Endothelial cell of umbilical vein (primary cell): Measurements from ENCODE around the gene PNCK. TPM values are rescaled to one million over a fixed set of nuclear protein-coding genes. Genes with fewer than 3 reads are reported as not detected.
"Not testable (repeated sequence)": the region's sequence is repeated elsewhere in the genome, so short reads cannot be mapped to it uniquely, and the experiment has no call there.

Source experiments
- BruUV-seq: library from RNA; stranded (reverse); fragments of 400-500 nt; replicated peaks from 2 replicates; lab custom pipeline; 2021; lab: Mats Ljungman, UMichigan
- CTCF ChIA-PET: fragments of 300-600, 350-600 bp; sonication (Branson Sonifier 250); formaldehyde crosslinking; loops from one replicate; lab custom pipeline; 2021; ENCODE audit warnings: antibody characterized with exemption, inconsistent platforms; lab: Charles Lee
- POLR2A ChIA-PET: fragments of 300-600, 350-600 bp; sonication (Branson Sonifier 250); formaldehyde crosslinking; loops from one replicate; lab custom pipeline; 2021; ENCODE audit warnings: antibody characterized with exemption, inconsistent platforms; lab: Charles Lee
- DNase-seq: peaks from one replicate; pipeline ENCODE4 v3.0.0-alpha.2; 2011; ENCODE audit warnings: low read depth, low spot score
- FAIRE-seq: peaks from 2 replicates; lab custom pipeline; 2011; peaks lifted over from hg19 to GRCh38; lab: Jason Lieb, UNC
- H2AFZ ChIP-seq: 2 replicates; pipeline ENCODE4 v1.6.0; 2012; ENCODE audit warnings: low read depth, low read length, control low read depth, inconsistent platforms
- H3K27ac ChIP-seq: 2 replicates; pipeline ENCODE4 v1.5.1; 2011; ENCODE audit warnings: low read depth, mild to moderate bottlenecking, control low read depth, low read length, moderate library complexity; ENCODE audit not compliant: insufficient read depth
- H3K27me3 ChIP-seq, 2 experiments: 2 replicates each; pipeline versions ENCODE4 v1.6.0 to v1.6.1; 2011; ENCODE audit warnings: low read length in 2 of 2, mixed read lengths in 1 of 2; ENCODE audit not compliant: control insufficient read depth in 2 of 2, insufficient read depth in 2 of 2
- H3K36me3 ChIP-seq, 2 experiments: 2 replicates in 1 of 2; 3 replicates in 1 of 2; pipeline ENCODE4 v1.5.1; 2011; ENCODE audit warnings: low read length in 2 of 2, mild to moderate bottlenecking in 1 of 2, moderate library complexity in 1 of 2; ENCODE audit not compliant: control insufficient read depth in 2 of 2, insufficient read depth in 2 of 2; ENCODE audit errors: extremely low read depth in 1 of 2
- H3K4me1 ChIP-seq: 3 replicates; pipeline ENCODE4 v1.5.1; 2011; ENCODE audit warnings: mild to moderate bottlenecking, low read length; ENCODE audit not compliant: control insufficient read depth, insufficient read depth; ENCODE audit errors: extremely low read depth
- H3K4me2 ChIP-seq: 2 replicates; pipeline ENCODE4 v1.6.1; 2011; ENCODE audit warnings: low read length, control low read depth, mixed read lengths; ENCODE audit not compliant: insufficient read depth
- H3K4me3 ChIP-seq, 3 experiments: fragments of 200-600 bp in 1 of 3; sonication (generic), shearing (Covaris generic) in 1 of 3; replicated peaks in 1 of 3; 2 replicates each; pipeline ENCODE4 v1.5.1; 2011 to 2016; ENCODE audit warnings: control low read depth in 3 of 3, low read length in 3 of 3, mild to moderate bottlenecking in 2 of 3, inconsistent platforms in 1 of 3, low read depth in 1 of 3, moderate library complexity in 1 of 3; ENCODE audit not compliant: insufficient read depth in 1 of 3
- H3K79me2 ChIP-seq: 2 replicates; pipeline ENCODE4 v1.6.0; 2012; ENCODE audit warnings: low read length, inconsistent platforms; ENCODE audit not compliant: control insufficient read depth, insufficient read depth
- H3K9ac ChIP-seq: replicated peaks from 2 replicates; pipeline ENCODE3; 2011; ENCODE audit warnings: low read length, control low read depth; ENCODE audit not compliant: insufficient read depth; ENCODE audit errors: extremely low read depth
- H3K9me1 ChIP-seq: replicated peaks from 3 replicates; pipeline ENCODE4 v1.6.0; 2011; ENCODE audit warnings: mild to moderate bottlenecking, low read length; ENCODE audit not compliant: control insufficient read depth, insufficient read depth; ENCODE audit errors: extremely low read depth
- H3K9me3 ChIP-seq: replicated peaks from 2 replicates; pipeline ENCODE4 v1.5.1; 2012; ENCODE audit warnings: low read length, inconsistent platforms; ENCODE audit not compliant: control insufficient read depth, insufficient read depth
- H4K20me1 ChIP-seq: replicated peaks from 2 replicates; pipeline ENCODE3; 2011; ENCODE audit warnings: mild to moderate bottlenecking, low read length; ENCODE audit not compliant: control insufficient read depth, insufficient read depth; ENCODE audit errors: extremely low read depth
- EZH2 ChIP-seq: IDR thresholded peaks from 2 replicates; pipeline ENCODE4 v1.6.1; 2012; ENCODE audit warnings: borderline replicate concordance, low read depth, mild to moderate bottlenecking, moderate library complexity, low read length, inconsistent platforms; ENCODE audit not compliant: severe bottlenecking
- FOS ChIP-seq: IDR thresholded peaks from 2 replicates; pipeline ENCODE4 v1.6.1; 2011; ENCODE audit warnings: mild to moderate bottlenecking, low read length, moderate library complexity, borderline replicate concordance; ENCODE audit not compliant: insufficient read depth
- GATA2 ChIP-seq: IDR thresholded peaks from 2 replicates; pipeline ENCODE4 v1.7.0; 2011; ENCODE audit warnings: low read depth, mild to moderate bottlenecking, moderate library complexity, mixed read lengths, low read length; ENCODE audit not compliant: insufficient read length, insufficient read depth
- JUN ChIP-seq: IDR thresholded peaks from 2 replicates; pipeline ENCODE4 v1.6.1; 2011; ENCODE audit warnings: borderline replicate concordance, low read depth; ENCODE audit not compliant: insufficient read length, insufficient read depth
- MYC ChIP-seq: IDR thresholded peaks from one replicate; pipeline ENCODE4 v1.6.1; 2011; ENCODE audit warnings: mild to moderate bottlenecking, low read depth, low read length
- POLR2A ChIP-seq: IDR thresholded peaks from 2 replicates; pipeline ENCODE4 v1.6.1; 2012; ENCODE audit warnings: low read depth, mild to moderate bottlenecking, control low read depth, low read length
- POLR2AphosphoS5 ChIP-seq: IDR thresholded peaks from 2 replicates; pipeline ENCODE4 v1.6.1; 2012; ENCODE audit warnings: low read depth, mild to moderate bottlenecking, control low read depth, low read length, moderate library complexity; ENCODE audit not compliant: insufficient read depth
- dilution Hi-C: fragments of 300-500 bp; cut with MboI; formaldehyde crosslinking; loops from one replicate; pipeline ENCODE4 v1.15.0; 2019; ENCODE audit warnings: low sequenced_read_pairs; ENCODE audit not compliant: extremely low pct_ligation_motif_present
- intact Hi-C: fragments of 100-400 bp; cut with micrococcal nuclease; formaldehyde crosslinking; loops from one replicate; pipeline ENCODE4 v1.10.0; 2022
- polyA plus RNA-seq, 4 experiments: library from polyadenylated mRNA; depleted of rRNA in 3 of 4; stranded (reverse) in 3 of 4; unstranded in 1 of 4; fragments of >200 nt; gene quantifications; 2 replicates each; pipeline versions ENCODE4 v1.2.1 to v1.2.3, GENCODE V29; 2011 to 2012; ENCODE audit warnings: missing spikeins in 1 of 4
- total RNA-seq: library from RNA; stranded (reverse); gene quantifications from 2 replicates; pipeline ENCODE4 v1.2.3, GENCODE V29; 2021
- TF ChIP-seq, protein P1 (sequence below): IDR thresholded peaks from 2 replicates; pipeline ENCODE4 v1.6.1; 2011; ENCODE audit not compliant: insufficient read depth, insufficient read length
- TF ChIP-seq, protein P2 (sequence below), 2 donors: IDR thresholded peaks; 1 replicate in 1 of 2; 2 replicates in 1 of 2; pipeline ENCODE4 v1.5.1; 2011; ENCODE audit warnings: low read length in 2 of 2, mild to moderate bottlenecking in 2 of 2, moderate library complexity in 2 of 2, control low read depth in 1 of 2, inconsistent platforms in 1 of 2, low read depth in 1 of 2; ENCODE audit not compliant: insufficient read depth in 1 of 2; ENCODE audit errors: extremely low read depth in 1 of 2

PNCK gene
- total and polyA plus RNA-seq, 2 donors (not counting 3 experiments of a cell fraction or from before 2014, with no cell fraction given): 0.12 TPM; not detected in 1

DNA sequence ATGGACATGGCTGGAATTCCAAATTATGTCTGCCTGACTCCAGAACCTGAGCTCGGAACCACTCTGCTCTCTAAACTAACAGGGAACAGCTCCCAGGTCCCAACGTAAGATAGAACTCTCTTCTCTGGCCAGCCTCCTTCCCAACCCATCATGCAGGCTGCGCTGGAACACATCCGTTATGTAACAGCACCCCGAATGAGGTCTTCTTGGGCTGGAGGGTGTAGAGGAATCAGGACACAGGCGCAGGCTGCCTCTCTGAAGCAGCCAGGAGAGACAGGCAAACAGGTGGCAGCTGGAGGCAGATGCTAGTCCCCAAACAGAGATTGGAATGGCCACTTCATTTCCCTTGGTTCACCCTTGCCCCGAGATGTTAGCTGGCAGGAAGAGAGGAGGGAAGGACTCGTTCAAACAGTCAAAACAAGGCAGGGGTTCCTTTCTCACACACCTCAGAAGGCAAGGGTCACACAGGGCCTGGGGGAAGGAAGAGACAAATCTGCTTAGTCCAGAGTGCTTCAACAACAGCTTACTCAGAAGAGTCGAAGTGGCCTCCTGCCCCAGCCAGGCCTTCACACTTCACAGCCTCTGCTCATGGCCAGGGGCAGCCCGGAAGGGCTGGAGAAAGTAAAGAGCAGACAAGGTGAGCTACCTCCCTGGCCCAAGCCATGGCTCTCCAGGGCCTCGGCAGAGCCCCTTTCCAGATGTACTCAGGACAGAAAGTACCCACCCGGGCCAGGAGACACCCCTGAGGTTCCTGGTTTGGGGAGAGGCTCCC, 31.2 kb upstream of the PNCK start:
- BruUV-seq, H3K9ac ChIP-seq, H3K9me3 ChIP-seq, POLR2A ChIA-PET, H3K4me2 ChIP-seq, DNase-seq, H2AFZ ChIP-seq, H3K9me1 ChIP-seq, H3K4me3 ChIP-seq, H4K20me1 ChIP-seq, intact Hi-C loops, H3K27me3 ChIP-seq, dilution Hi-C loops: not testable (repeated sequence)
- Histone ChIP-seq H3K27ac (peak overlapping the region; percentile 23), H3K4me1 (peaks cover 21% of the 10 kb centered on the region), H3K79me2 (peaks cover 11% of the 10 kb centered on the region), H3K36me3 (peaks cover 2 to 20% of the 10 kb centered on the region in 2 experiments)
- peak; percentile 77 for FAIRE-seq
- CTCF ChIA-PET: interaction anchor here (1.0 kb wide), 1 partner anchor 17 kb away, joined by 6 read pairs; the partner anchor contains the start of gene SLC6A8

DNA sequence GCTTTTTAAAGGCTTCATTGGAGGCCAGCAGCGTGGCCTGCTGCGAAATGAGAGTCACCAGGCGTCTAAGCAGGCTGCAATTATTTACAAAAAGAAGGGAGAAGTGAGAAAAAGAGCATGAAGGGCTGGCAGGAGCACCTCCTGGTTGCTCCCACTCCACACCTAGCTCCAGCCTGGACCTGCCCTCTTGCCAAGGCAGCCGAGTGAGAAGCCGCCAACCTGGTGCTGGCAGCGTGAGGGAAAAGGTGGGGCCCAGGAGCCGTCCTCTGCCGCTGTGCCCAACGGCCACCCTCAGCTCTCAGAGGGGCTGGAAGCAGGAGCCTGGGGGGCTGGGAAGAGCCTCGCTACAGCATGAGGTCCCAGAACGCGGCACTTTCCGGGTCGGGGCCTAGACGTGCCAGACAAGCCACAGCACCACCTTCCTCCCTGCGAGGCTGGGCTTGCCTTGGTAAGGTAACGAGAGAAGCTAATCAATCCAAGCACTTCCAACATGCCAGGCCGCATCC, 30.5 kb upstream of the PNCK start:
- Histone ChIP-seq H3K79me2 (peaks cover 11% of the 10 kb centered on the region), H2AFZ (no peak overlapping the region), H3K36me3 (peaks cover 2 to 18% of the 10 kb centered on the region in 2 experiments), H3K4me1 (peaks cover 21% of the 10 kb centered on the region), H3K9me1 (no peaks in the 10 kb centered on the region), H3K4me3 (no peak overlapping the region), H3K27ac (no peak overlapping the region), H3K9me3 (no peaks in the 10 kb centered on the region), H3K4me2 (no peak overlapping the region), H4K20me1 (no peaks in the 10 kb centered on the region), H3K27me3 (no peaks in the 10 kb centered on the region), H3K9ac (no peak overlapping the region)
- no peak for DNase-seq
- CTCF ChIA-PET: no interaction called here
- intact Hi-C loops: no loop called here
- FAIRE-seq: no peak
- POLR2A ChIA-PET: no interaction called here
- no peak for TF ChIP-seq FOS
- no peak for TF ChIP-seq POLR2A
- TF ChIP-seq, protein P1, sequence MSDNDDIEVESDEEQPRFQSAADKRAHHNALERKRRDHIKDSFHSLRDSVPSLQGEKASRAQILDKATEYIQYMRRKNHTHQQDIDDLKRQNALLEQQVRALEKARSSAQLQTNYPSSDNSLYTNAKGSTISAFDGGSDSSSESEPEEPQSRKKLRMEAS: no peak
- no peak for TF ChIP-seq GATA2
- no peak for TF ChIP-seq MYC
- no peak for TF ChIP-seq JUN
- TF ChIP-seq EZH2: no peak
- no peak for TF ChIP-seq POLR2AphosphoS5
- TF ChIP-seq, protein P2, sequence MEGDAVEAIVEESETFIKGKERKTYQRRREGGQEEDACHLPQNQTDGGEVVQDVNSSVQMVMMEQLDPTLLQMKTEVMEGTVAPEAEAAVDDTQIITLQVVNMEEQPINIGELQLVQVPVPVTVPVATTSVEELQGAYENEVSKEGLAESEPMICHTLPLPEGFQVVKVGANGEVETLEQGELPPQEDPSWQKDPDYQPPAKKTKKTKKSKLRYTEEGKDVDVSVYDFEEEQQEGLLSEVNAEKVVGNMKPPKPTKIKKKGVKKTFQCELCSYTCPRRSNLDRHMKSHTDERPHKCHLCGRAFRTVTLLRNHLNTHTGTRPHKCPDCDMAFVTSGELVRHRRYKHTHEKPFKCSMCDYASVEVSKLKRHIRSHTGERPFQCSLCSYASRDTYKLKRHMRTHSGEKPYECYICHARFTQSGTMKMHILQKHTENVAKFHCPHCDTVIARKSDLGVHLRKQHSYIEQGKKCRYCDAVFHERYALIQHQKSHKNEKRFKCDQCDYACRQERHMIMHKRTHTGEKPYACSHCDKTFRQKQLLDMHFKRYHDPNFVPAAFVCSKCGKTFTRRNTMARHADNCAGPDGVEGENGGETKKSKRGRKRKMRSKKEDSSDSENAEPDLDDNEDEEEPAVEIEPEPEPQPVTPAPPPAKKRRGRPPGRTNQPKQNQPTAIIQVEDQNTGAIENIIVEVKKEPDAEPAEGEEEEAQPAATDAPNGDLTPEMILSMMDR (IDR thresholded peaks at IDR 0.05; ENCODE audit: extremely low read depth in 1 of 2, insufficient read depth in 1 of 2, low read depth in 1 of 2, low read length in 2 of 2): no peak
- dilution Hi-C loops: no loop called here
- BruUV-seq: no TSS peak
